Smooth muscle cell of the pulmonary artery (primary cell): Measurements from ENCODE around the gene TLE4. TPM values are rescaled to one million over a fixed set of nuclear protein-coding genes. Genes with fewer than 3 reads are reported as not detected.

ENCODE experiments used
- total RNA-seq: library from RNA; depleted of rRNA; stranded (reverse); fragments of >200 nt; gene quantifications from 2 replicates; pipeline ENCODE4 v1.2.3, GENCODE V29; 2014

The TLE4 gene
- 16.0 and 20.6 TPM in 2 replicates for total RNA-seq

GRCh38 chr9:79571309-79572031 lies at the start of gene TLE4:
TLE4 (plus strand) TSS chr9:79571965; CDS start chr9:79572791, 826 bp downstream.

